Suppressor macrophage treated with lipopolysaccharide for 1 hour (primary cell): ENCODE data around the gene CWC25.
A peak's percentile ranks its signal among the peaks of the same experiment; 100 is the strongest.
"Not testable (repeated sequence)": the region's sequence is repeated elsewhere in the genome, so short reads cannot be mapped to it uniquely, and the experiment has no call there.

Source experiments
- DNase-seq, 3 donors: peaks; one replicate each; pipeline ENCODE4 v3.0.0-alpha.2; 2020 to 2022

CWC25 gene

GRCh38 chr17:38852771-38853291 lies 27.7 kb upstream of the CWC25 start:
- DNase-seq: peak in 2 of 3 donors; percentile 30 to 35

GRCh38 chr17:38851434-38851833 lies 26.3 kb upstream of the CWC25 start:
- peak in 2 of 3 donors; percentile 18 to 40 for DNase-seq

- DNase-seq: no peak
Measured at GRCh38 chr17:38850374-38850773, 25.3 kb upstream of the CWC25 start.

GRCh38 chr17:38848939-38849605 lies 24.0 kb upstream of the CWC25 start:
- no peak for DNase-seq

GRCh38 chr17:38848557-38848891 lies 23.4 kb upstream of the CWC25 start:
- DNase-seq: no peak

GRCh38 chr17:38844261-38844757 lies 19.2 kb upstream of the CWC25 start:
- no peak for DNase-seq

GRCh38 chr17:38825762-38826247 lies 684 bp upstream of the CWC25 start:
- DNase-seq: no peak

- no peak for DNase-seq
Measured at GRCh38 chr17:38815576-38816193, 9.4 kb downstream of the CWC25 start.

GRCh38 chr17:38809828-38810227 lies 15.3 kb downstream of the CWC25 start:
- DNase-seq: no peak

- DNase-seq: no peak
Measured at GRCh38 chr17:38800237-38800760, 24.8 kb downstream of the CWC25 start.

GRCh38 chr17:38799501-38800236 lies 25.5 kb downstream of the CWC25 start, which contains the start of gene PIP4K2B:
TSS of gene PIP4K2B (minus strand) at chr17:38799556. CDS start at chr17:38799424, 132 bp downstream.
- DNase-seq: peak; percentile 97 to 98 (median 98)

- peak; percentile 35 to 57 (median 40) for DNase-seq
Measured at GRCh38 chr17:38798614-38799500, 26.3 kb downstream of the CWC25 start.

- DNase-seq: no peak
Measured at GRCh38 chr17:38797828-38798227, 27.3 kb downstream of the CWC25 start.

- DNase-seq: peak in 1 of 3 donors; percentile 29
Measured at GRCh38 chr17:38797158-38797490, 28.0 kb downstream of the CWC25 start.

GRCh38 chr17:38796451-38797157 lies 28.5 kb downstream of the CWC25 start:
- peak; percentile 35 to 46 (median 42) for DNase-seq

GRCh38 chr17:38794221-38794620 lies 30.9 kb downstream of the CWC25 start:
- DNase-seq: no peak

GRCh38 chr17:38791162-38791561 lies 34.0 kb downstream of the CWC25 start:
- DNase-seq: no peak

GRCh38 chr17:38790148-38790707 lies 34.9 kb downstream of the CWC25 start:
- not testable (repeated sequence) for DNase-seq

GRCh38 chr17:38789185-38789584 lies 35.9 kb downstream of the CWC25 start:
- no peak for DNase-seq

- DNase-seq: not testable (repeated sequence)
Measured at GRCh38 chr17:38787999-38788398, 37.1 kb downstream of the CWC25 start.

GRCh38 chr17:38786372-38786771 lies 38.7 kb downstream of the CWC25 start:
- DNase-seq: no peak
